ENCODE results near the gene DENND4B. TPM values are rescaled to one million over a fixed set of nuclear protein-coding genes. Genes with fewer than 3 reads are reported as not detected.
"Not testable (repeated sequence)": the region's sequence is repeated elsewhere in the genome, so short reads cannot be mapped to it uniquely, and the experiment has no call there.

DENND4B gene
- total RNA-seq, 4 donors from 2014 or later: 18.4 to 31.1 (median 20.5) TPM

DNA sequence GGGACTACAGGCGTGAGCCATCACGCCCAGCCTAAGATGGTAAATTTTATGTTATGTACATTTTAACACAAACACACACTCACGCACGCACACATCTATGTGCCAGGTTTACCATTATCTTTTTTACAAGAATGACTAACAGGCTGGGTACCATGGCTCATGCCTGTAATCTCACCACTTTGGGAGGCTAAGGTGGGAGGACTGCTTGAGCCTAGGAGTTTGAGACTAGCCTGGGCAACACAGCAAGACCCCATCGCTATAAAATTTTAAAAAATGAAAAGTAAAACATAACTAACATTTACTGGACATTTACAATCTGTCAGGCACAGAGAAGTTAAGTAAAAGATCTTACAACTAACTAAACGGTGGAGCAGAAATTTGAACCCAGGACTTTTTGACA lies 38.4 kb downstream of the DENND4B start:
- H3K4me3 ChIP-seq (ENCODE audit: low read depth, poor library complexity, severe bottlenecking): no peak overlapping the region
- peak in 1 of 2 donors; percentile 25 for DNase-seq (ENCODE audit: low spot score in 2 of 2)
- TF ChIP-seq CTCF (IDR thresholded peaks at IDR 0.05): no peak
- intact Hi-C loops (cut with DNase I; ENCODE audit: low total_unique reads): no loop called here
- 95 to 97% methylated on average over 6 of the region's 6 CpGs for WGBS, 2 donors

- DNase-seq (ENCODE audit: low spot score in 2 of 2): no peak
- TF ChIP-seq CTCF (IDR thresholded peaks at IDR 0.05) (no peak), POLR2A (IDR thresholded peaks at IDR 0.05) (no peak)
- no peak overlapping the region for H3K4me3 ChIP-seq (ENCODE audit: low read depth, poor library complexity, severe bottlenecking)
- WGBS, 2 donors: 90 to 93% methylated on average over 6 of the region's 6 CpGs
- intact Hi-C loops (cut with DNase I; ENCODE audit: low total_unique reads): no loop called here
Measured at GRCh38 chr1:153907134-153907533, 39.4 kb downstream of the DENND4B start.

DNA sequence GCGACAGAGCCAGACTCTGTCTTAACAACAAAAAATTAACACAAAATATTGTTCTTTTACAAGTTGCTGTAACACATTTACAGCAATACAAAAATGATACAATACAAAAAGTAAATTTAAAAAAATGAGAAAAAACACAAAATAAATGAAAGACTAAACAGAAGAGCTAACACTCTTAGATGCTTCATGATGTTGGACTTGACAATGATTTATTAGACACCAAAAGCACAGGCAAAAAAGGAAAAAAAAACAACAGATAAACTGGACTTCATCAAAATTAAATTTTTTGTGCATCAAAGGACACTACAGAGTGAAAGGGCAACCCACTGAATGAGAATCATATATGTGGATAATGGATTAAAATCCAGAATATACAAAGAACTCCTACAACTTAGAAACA lies 40.1 kb downstream of the DENND4B start:
- TF ChIP-seq POLR2A (IDR thresholded peaks at IDR 0.05) (no peak), CTCF (IDR thresholded peaks at IDR 0.05) (no peak)
- DNase-seq (ENCODE audit: low spot score in 2 of 2): no peak
- WGBS, 2 donors: 82 to 100% methylated on average over 1 of the region's 1 CpG
- intact Hi-C loops (cut with DNase I; ENCODE audit: low total_unique reads): no loop called here
- H3K4me3 ChIP-seq (ENCODE audit: low read depth, poor library complexity, severe bottlenecking): no peak overlapping the region

DNA sequence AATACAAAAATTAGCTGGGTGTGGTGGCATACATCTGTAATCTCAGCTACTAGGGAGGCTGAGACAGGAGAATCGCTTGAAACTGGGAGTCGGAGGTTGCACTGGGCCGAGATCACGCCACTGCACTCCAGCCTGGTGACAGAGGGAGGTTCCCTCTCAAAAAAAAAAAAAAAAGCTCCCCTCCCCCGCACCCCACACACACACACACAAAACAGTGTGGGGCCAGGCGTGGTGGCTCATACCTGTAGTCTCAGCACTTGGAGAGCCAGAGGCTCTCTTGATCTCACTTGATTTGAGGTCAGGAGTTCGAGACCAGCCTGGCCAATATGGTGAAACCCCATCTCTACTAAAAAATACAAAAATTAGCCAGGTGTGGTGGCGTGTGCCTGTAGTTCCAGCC lies 40.6 kb downstream of the DENND4B start:
- H3K4me3 ChIP-seq (ENCODE audit: low read depth, poor library complexity, severe bottlenecking); intact Hi-C loops (cut with DNase I; ENCODE audit: low total_unique reads): not testable (repeated sequence)
- peak in 1 of 2 donors; percentile 53 for DNase-seq (ENCODE audit: low spot score in 2 of 2)
- WGBS, 2 donors: 94% methylated on average over 8 of the region's 8 CpGs

DNA sequence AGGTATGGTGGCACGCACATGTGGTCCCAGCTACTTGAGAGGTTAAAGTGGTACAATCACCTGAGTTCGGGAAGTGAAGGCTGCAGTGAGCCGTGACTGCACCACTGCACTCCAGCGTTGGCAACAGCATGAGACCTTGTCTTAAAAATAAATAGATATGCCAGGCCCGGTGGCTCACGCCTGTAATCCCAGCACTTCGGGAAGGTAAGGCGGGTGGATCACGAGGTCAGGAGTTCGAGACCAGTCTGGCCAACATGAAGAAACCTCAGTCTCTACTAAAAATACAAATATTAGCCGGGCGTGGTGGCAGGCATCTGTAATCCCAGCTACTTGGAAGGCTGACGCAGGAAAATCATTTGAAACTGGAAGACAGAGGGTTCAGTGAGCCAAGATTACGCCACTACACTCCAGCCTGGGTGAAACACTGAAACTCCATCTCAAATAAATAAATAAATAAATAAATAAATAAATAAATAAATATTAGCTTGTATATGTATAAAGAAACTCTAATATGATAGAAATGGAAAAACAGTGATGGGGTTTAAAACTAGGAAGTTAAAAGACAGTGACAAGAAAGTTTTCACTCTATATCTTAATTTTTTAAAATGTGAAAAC lies 42.6 kb downstream of the DENND4B start:
- TF ChIP-seq POLR2A (IDR thresholded peaks at IDR 0.05): no peak
- no peak for TF ChIP-seq CTCF (IDR thresholded peaks at IDR 0.05)
- DNase-seq (ENCODE audit: low spot score in 2 of 2): peak in 1 of 2 donors; percentile 70
- 73 to 78% methylated on average over 14 of the region's 14 CpGs for WGBS, 2 donors
- H3K4me3 ChIP-seq (ENCODE audit: low read depth, poor library complexity, severe bottlenecking): no peak overlapping the region
- intact Hi-C loops (cut with DNase I; ENCODE audit: low total_unique reads): no loop called here

- WGBS, 2 donors: 95 to 99% methylated on average over 6 of the region's 6 CpGs
- no peak for DNase-seq (ENCODE audit: low spot score in 2 of 2)
- intact Hi-C loops (cut with DNase I; ENCODE audit: low total_unique reads): no loop called here
- no peak overlapping the region for H3K4me3 ChIP-seq (ENCODE audit: low read depth, poor library complexity, severe bottlenecking)
- no peak for TF ChIP-seq POLR2A (IDR thresholded peaks at IDR 0.05)
- no peak for TF ChIP-seq CTCF (IDR thresholded peaks at IDR 0.05)
Measured at GRCh38 chr1:153899509-153899908, 47.0 kb downstream of the DENND4B start.

DNA sequence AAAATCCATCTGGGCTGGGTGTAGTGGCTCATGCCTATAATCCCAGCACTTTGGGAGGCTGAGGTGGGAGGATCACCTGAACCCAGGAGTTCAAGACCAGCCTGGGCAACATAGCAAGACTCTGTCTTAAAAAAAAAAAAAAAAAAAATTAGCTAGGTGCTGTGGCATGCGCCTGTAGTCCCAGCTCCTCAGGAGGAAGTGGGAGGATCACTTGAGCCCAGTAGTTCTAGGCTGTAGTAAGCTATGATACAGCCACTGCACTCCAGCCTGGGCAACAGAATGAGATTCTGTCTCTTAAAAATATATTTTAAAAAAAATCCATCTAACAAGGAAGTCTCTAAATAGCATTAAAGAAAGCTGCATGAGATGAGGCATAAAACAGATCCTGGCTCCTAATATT lies 50.7 kb downstream of the DENND4B start:
- H3K4me3 ChIP-seq (ENCODE audit: low read depth, poor library complexity, severe bottlenecking); intact Hi-C loops (cut with DNase I; ENCODE audit: low total_unique reads); DNase-seq (ENCODE audit: low spot score in 2 of 2): not testable (repeated sequence)
- 72 to 83% methylated on average over 1 of the region's 1 CpG for WGBS, 2 donors

DNA sequence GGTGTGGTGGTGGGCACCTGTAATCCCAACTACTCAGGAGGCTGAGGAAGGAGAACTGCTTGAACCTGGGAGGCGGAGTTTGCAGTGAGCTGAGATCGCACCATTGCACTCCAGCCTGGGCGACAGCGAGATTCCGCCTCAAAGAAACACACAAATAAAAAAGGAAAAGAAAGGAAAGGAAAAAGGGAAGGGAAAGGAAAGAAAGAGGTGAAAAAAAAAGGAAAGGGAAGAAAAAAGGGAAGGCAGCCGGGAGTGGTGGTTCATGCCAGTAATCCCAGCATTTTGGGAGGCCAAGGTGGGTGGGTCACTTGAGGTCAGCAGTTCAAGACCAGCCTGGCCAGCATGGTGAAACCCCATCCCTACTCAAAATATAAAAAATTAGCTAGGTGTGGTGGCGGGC lies 55.5 kb downstream of the DENND4B start:
- DNase-seq (ENCODE audit: low spot score in 2 of 2): peak in 1 of 2 donors; percentile 31
- intact Hi-C loops (cut with DNase I; ENCODE audit: low total_unique reads); H3K4me3 ChIP-seq (ENCODE audit: low read depth, poor library complexity, severe bottlenecking): not testable (repeated sequence)
- 90 to 96% methylated on average over 7 of the region's 7 CpGs for WGBS, 2 donors

Measured in lower leg skin (tissue), 4 donors.